A549 treated with AZD9567 at 1 μM for 4 hours (cell line): Measurements from ENCODE around the gene PIGB. TPM values are rescaled to one million over a fixed set of nuclear protein-coding genes. Genes with fewer than 3 reads are reported as not detected.

Source experiments
- total RNA-seq: library from RNA; stranded (reverse); fragments of 200-300 nt; extraction: Qiagen RNA extraction; gene quantifications from 5 replicates; pipeline ENCODE4 v1.2.3, GENCODE V29; 2022; ENCODE audit not compliant: insufficient read depth

PIGB gene
- total RNA-seq: 10.2 to 12.5 TPM (median 11.6 TPM) in 5 replicates

DNA sequence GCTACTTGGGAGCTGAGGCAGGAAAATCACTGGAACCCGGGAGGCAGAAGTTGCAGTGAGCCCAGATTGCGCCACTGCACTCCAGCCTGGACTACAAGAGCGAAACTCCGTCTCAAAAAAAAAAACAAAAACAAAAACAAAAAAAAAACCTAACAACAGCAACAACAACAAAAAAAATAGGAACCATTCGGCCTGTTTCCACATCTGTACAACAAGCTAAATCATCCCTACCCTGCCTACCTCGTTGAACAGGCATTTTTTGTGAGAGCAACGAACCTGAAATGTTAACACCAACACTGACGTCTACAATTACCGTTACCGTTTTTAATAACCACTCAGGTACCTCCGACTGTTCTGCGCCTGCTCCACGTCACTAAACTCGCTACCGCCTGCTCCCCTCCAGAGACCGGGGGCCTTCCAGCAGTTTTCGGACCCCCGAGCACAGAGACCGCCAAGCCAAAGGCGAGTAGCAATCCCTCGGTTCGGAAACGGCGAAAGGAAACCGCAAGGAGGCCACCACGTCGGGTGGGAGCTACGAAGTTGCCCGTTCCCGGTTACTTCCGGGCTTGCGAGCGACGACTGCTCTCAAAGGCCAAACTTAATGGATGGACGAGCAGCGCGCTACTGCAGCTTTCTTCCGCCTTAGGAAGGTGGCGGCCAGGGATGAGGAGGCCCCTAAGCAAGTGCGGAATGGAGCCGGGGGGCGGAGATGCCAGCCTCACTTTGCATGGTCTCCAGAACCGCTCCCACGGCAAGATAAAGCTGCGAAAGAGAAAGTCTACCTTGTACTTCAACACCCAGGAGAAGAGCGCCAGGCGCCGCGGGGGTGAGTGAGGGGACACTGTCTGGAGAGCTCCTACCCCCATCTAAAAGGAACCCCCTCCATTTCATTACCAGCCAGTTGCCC, at the start of gene PIGB, which contains the start of gene PIGBOS1:
PIGB (plus strand) TSS at position 635 of the 907 bp plus-strand sequence; CDS start at position 664, 29 bp downstream.
PIGBOS1 (minus strand) TSS at position 536 of the 907 bp plus-strand sequence. CDS start 1,331 bp downstream, outside the sequence.

GRCh38 chr15:55289746-55290527, 29.1 kb upstream of the PIGB start, which contains the start of gene RAB27A:
RAB27A (minus strand) TSS chr15:55289813; CDS start chr15:55234934, 54,879 bp downstream.

Other genes with a start within 250 kb of the PIGB start
- 91.4 to 120 TPM (median 103 TPM) in 5 replicates for gene RSL24D1, start 122.3 kb upstream of the PIGB start, total RNA-seq
- 10.3 to 21.4 TPM (median 11.3 TPM) in 5 replicates for gene RAB27A, start 29.4 kb upstream of the PIGB start, total RNA-seq
- 21.1 to 26.1 TPM (median 22.9 TPM) in 5 replicates for gene PIGBOS1, start 99 bp upstream of the PIGB start, total RNA-seq
- 34.2 to 44.0 TPM (median 37.9 TPM) in 5 replicates for gene CCPG1, start 89.1 kb downstream of the PIGB start, total RNA-seq
- 2.8 to 4.5 TPM (median 4.1 TPM) in 5 replicates for gene PIERCE2, start 89.3 kb downstream of the PIGB start, total RNA-seq
- gene DNAAF4, start 189.0 kb downstream of the PIGB start, total RNA-seq: 8.7 to 12.5 TPM (median 9.0 TPM) in 5 replicates